Colonic mucosa (tissue), 4 donors: Measurements from ENCODE around the gene SF3B6. TPM values are rescaled to one million over a fixed set of nuclear protein-coding genes. Genes with fewer than 3 reads are reported as not detected.

Experiments used
- DNase-seq: peaks from one replicate; pipeline ENCODE4 v3.0.0-alpha.2; 2020
- H3K27ac ChIP-seq: fragments of 200-600 bp; one replicate; pipeline ENCODE4 v1.8.0; 2021
- H3K27me3 ChIP-seq: fragments of 200-600 bp; one replicate; pipeline ENCODE4 v1.8.0; 2021
- H3K36me3 ChIP-seq: fragments of 200-600 bp; one replicate; pipeline ENCODE4 v1.8.0; 2021
- H3K4me1 ChIP-seq: fragments of 200-600 bp; one replicate; pipeline ENCODE4 v1.8.0; 2021; ENCODE audit warnings: mild to moderate bottlenecking
- H3K4me3 ChIP-seq: fragments of 200-600 bp; one replicate; pipeline ENCODE4 v1.8.0; 2021
- H3K9ac ChIP-seq, 2 donors: one replicate each; pipeline ENCODE4 v1.7.0; 2013; ENCODE audit warnings: control low read depth in 2 of 2, low read depth in 2 of 2, low read length in 2 of 2
- H3K9me3 ChIP-seq: fragments of 200-600 bp; one replicate; pipeline ENCODE4 v1.8.0; 2021
- CTCF ChIP-seq: fragments of 200-600 bp; IDR thresholded peaks from one replicate; pipeline ENCODE4 v1.8.0; 2022; ENCODE audit warnings: antibody characterized with exemption, mild to moderate bottlenecking
- intact Hi-C: fragments of 100-400 bp; cut with DNase I; formaldehyde crosslinking; loops from one replicate; pipeline ENCODE4 v1.14.1; 2022
- total RNA-seq, 2 donors: library from RNA; stranded (reverse); fragmentation: NEBNext Ultra II Directional in 1 of 2; extraction: Animal tissue kit (Norgen Biotek cat#: 25700) in 1 of 2; gene quantifications; one replicate each; pipeline ENCODE4 v1.2.1, GENCODE V29; 2021
- donor health status: healthy.
- donor health status: DM: no; HTN: no; CAD: no.
- donor health status: DM: no; HTN: no; CAD: no.

The SF3B6 gene
- total RNA-seq, 2 donors from 2014 or later = 86.9 to 90.1 TPM

- peak within 1 kb of the TSS; percentile 55 to 68 for H3K9ac ChIP-seq
- intact Hi-C loops = no loop called here
These were observed 26.6 kb downstream of the SF3B6 start, which contains the start of gene FKBP1B for GRCh38 chr2:24049485-24050021. Gene FKBP1B, plus strand, starts transcription at chr2:24049741. Its CDS starts 109 bp downstream, at chr2:24049850.

GRCh38 chr2:24048769-24049484, 27.2 kb downstream of the SF3B6 start:
- Histone ChIP-seq H3K27me3 (no peaks in the 10 kb centered on the region), H3K27ac (no peak overlapping the region), H3K4me3 (peak overlapping the region; percentile 55), H3K9ac (no peak overlapping the region), H3K36me3 (no peaks in the 10 kb centered on the region), H3K4me1 (peaks cover 11% of the 10 kb centered on the region), H3K9me3 (no peaks in the 10 kb centered on the region)
- TF ChIP-seq CTCF = no peak
- intact Hi-C loops = no loop called here
- no peak for DNase-seq

More at GRCh38 chr2:24049485-24050021, 26.6 kb downstream of the SF3B6 start, which contains the start of gene FKBP1B:
- Histone ChIP-seq H3K4me1 (peaks cover 11% of the 10 kb centered on the region), H3K36me3 (no peaks in the 10 kb centered on the region), H3K27me3 (no peaks in the 10 kb centered on the region), H3K4me3 (peak within 1 kb of the TSS; percentile 55), H3K9me3 (no peaks in the 10 kb centered on the region), H3K27ac (peak within 1 kb of the TSS; percentile 39)
- peak; percentile 83 for DNase-seq
- TF ChIP-seq CTCF = no peak

GRCh38 chr2:24047703-24048033, 28.5 kb downstream of the SF3B6 start:
- Histone ChIP-seq H3K27ac (no peak overlapping the region), H3K4me1 (peaks cover 11% of the 10 kb centered on the region), H3K9ac (peak overlapping the region in 1 of 2 donors; percentile 77), H3K4me3 (no peak overlapping the region), H3K9me3 (no peaks in the 10 kb centered on the region), H3K36me3 (no peaks in the 10 kb centered on the region), H3K27me3 (no peaks in the 10 kb centered on the region)
- TF ChIP-seq CTCF = no peak
- intact Hi-C loops = no loop called here
- DNase-seq = no peak

- Histone ChIP-seq H3K4me1 (peaks cover 11% of the 10 kb centered on the region), H3K9me3 (no peaks in the 10 kb centered on the region), H3K4me3 (peak within 1 kb of the TSS; percentile 54), H3K36me3 (no peaks in the 10 kb centered on the region), H3K27ac (peak within 1 kb of the TSS; percentile 44), H3K27me3 (no peaks in the 10 kb centered on the region), H3K9ac (peak within 1 kb of the TSS; percentile 67 to 77)
- DNase-seq = peak; percentile 97
- intact Hi-C loops = no loop called here
- TF ChIP-seq CTCF = no peak
These were observed 29.0 kb downstream of the SF3B6 start, which contains the start of gene WDCP for GRCh38 chr2:24046930-24047702. Gene WDCP, minus strand, starts transcription at chr2:24047391. Its CDS starts 7,897 bp downstream, at chr2:24039494.

- H3K9ac ChIP-seq = peak overlapping the region in 1 of 2 donors; percentile 77
- H3K4me3 ChIP-seq = peak overlapping the region; percentile 54
- intact Hi-C loops = no loop called here
These were observed 29.6 kb downstream of the SF3B6 start for GRCh38 chr2:24046599-24046929.

More at GRCh38 chr2:24046599-24046929, 29.6 kb downstream of the SF3B6 start:
- Histone ChIP-seq H3K36me3 (no peaks in the 10 kb centered on the region), H3K27me3 (no peaks in the 10 kb centered on the region), H3K27ac (peak overlapping the region; percentile 44), H3K9me3 (no peaks in the 10 kb centered on the region), H3K4me1 (peaks cover 11% of the 10 kb centered on the region)
- no peak for DNase-seq
- no peak for TF ChIP-seq CTCF
